GM18499 (cell line): Measurements from ENCODE around the gene EFNA5.
A peak's percentile ranks its signal among the peaks of the same experiment; 100 is the strongest.

Source experiments
- ATAC-seq: cut with Tn5 transposase; IDR thresholded peaks from one replicate; pipeline ENCODE4 v1.9.1; 2021; ENCODE audit warnings: moderate number of reproducible peaks; ENCODE audit not compliant: insufficient read depth, unreplicated experiment

The EFNA5 gene

DNA sequence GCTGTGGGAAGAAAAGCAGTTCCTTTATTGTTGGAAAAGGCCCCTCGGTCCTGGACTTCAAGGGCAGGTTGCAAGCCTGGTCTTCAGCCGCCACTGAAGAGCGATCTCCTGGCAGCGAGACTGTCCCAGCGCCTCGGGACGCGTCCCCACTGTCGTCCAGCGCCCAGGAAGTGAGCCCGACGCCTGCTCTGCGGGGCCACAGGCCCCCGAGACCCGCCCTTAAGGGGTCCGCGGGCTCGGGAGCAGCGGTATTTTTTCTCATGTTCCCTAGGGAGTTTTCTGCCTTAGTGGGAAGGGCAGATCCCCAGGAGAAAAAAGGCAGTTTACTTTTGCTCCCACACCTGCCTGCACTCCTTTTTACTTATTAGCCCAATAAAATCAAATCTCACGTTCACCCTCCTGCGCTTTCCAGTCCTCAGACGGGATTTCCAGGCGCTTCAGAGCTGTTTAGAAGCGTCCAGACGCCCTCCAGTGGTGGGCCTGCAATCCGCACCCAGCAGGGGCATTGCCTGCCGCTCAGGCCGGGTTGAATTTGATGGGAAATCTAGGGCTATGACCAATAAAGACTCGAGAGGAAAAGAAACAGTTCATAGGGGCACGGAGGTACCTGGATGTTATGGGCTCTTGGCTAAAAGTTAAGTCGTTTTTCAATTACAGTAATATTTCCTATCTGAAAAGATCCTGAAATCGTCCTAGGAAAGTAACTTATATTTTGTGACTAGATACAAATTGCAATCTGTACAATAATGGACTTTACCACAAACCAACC is 2.8 kb upstream of the EFNA5 start:
- ATAC-seq = peak; percentile 81

DNA sequence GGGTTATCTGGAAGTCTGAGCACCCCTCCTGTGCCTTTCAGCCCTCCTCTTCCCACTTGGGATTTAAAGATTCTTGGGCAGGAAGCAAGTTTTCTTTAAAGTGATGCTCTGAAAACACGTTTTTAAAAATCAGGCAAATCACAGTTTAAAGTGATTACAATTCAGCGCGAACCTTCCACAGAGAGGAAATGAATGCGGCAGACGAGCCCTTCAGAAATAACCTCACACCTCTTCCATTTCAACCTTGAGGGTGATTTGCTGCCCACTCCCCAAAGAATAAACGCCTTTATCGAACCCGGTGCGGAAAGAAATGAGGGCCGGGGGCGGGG is 2.3 kb upstream of the EFNA5 start:
- no peak for ATAC-seq

DNA sequence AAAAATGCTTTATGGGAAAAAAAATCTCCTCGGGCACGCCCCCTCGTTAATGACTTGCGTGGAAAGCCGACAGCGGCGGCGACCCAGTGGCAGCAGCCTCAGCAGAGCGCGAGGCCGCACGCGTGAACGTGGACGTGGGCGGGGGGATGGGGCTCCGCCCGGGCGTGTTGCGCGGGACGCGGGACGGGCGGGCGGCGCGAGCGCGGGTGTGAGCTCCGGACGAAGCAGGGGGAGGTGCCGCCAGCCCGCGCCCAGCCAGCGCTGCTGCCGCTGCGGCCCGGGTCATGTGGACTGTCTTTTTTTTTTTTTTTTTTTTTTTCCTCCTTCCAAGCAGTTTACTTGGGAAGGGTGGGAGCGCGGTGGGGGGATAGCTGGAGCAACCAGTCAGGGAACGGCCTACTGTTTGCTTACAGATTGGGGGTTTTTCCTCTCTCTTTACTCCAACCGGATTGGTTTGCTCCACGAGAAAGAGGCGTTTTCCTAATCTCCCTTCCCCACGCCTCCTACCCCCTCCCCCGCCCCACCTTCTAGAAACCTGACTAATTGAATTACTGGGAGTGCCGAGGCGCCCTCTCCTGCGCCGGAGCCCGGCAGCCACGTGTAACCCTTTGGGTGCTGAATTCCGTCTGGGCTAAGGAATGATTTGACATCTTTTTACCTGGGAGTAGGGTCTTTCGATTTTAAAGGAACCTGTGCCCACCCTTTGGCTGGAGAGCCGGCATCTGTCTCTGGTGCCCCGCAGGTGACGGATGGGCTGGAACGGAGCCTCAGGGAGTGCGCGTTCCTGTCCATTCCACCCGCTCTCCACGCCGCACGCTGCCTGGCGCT is 1.7 kb upstream of the EFNA5 start:
- no peak for ATAC-seq

DNA sequence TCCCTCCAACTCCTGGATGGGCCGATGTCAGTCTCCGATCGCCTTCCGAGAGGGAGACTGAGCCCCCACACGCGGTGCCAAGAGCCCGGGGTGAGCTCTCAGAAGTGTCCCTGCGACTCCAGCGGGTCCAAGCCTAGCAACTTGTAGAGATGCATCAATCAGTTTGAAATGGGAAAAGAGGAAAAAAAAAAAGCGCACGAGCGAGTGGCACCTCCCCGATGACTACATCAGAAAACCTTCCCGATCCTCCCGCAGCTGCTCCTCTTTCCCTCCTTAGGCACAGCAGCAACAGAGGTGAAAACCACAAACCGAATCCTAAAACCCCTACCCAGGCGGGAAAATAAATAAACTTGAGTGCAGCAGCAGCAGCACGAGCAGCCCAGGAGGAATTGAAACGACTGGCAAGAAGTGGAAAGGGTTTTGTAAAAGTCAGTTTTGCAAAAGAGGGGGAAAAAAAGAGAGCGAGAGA is 1.0 kb upstream of the EFNA5 start:
- ATAC-seq = no peak

DNA sequence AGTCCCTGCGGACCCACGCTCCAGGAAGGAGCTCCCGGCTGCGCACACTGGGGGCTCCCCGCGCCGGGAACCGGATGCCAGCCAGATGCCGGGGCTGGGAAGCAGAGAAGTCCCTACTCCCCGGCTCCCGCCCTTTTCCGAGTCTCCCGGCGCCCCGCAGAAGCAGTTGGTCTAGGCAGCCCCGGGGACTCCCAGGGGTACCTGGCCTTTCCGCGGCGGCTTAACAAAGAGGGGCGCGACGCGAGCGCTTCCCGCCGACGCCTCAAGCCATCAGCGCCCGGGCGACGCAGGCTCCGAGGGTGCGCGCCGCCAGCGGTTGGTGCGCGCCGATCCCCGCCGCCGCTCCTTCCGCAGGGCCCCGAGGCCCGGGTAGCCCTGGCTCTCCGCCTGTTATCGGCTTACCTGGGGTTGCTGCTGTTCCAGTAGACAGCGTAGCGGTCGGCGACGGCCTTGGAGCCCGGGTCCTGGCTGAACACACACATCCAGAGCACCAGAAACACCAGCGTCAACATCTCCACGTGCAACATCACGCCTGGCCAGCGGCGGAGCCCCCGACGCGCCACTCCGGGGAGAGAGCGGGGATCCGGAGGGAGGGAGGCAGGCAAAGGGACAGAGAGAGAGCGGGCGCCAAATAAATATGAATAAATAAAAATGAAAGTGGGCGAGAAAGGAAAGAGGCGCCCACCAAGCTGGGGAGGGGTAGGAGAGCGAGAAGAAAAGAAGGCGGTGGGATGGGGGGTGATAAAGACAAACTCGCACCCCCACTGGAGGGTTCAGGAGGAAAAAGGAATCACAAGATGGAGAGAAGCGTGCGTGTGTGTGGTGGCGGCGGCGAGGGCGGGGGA is 428 bp downstream of the EFNA5 start:
- ATAC-seq = no peak

DNA sequence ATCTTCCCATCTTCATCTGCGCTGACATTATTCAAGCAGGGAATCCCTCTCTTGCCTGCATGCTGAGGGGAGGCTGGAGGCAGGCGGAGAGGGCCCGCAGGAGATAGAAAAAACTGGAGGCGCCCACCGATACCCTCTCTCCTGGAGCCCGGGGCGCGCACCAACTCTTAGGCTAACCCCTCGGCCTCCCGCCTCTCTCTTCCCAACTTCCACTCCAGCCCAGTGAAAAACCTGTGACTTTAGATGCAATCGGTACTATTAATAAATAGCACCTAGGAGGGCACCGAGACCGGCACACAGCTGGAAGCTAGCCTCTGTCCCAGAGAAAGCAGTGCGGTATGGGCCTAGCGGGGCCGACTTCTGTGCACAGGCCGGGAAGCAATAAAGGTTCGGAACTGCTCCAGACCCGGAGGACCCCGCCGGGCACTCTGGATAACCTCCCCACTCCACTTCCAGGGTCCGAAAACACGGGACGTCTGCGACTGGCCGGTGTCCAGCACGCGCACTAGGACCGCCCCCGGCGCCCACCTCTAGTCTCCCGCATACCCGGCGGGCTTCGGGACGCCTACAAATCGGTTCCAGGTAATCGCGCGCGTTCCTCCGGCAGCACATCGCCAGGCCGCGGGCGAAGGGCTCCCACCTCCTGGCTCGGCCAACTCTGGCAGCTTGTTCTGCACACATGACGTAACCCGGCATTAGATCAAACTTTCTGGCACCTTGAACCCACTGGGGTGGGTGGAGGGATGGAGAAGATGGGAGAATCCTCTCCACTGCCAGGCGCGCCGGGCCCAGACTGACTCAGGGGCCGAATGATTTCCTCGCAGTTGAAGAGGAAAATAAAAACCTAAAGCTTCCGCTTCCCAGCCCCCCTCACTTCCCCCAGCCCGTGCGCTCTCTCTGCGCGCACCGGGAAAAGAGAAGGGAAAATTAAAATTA is 1.4 kb downstream of the EFNA5 start:
- no peak for ATAC-seq

DNA sequence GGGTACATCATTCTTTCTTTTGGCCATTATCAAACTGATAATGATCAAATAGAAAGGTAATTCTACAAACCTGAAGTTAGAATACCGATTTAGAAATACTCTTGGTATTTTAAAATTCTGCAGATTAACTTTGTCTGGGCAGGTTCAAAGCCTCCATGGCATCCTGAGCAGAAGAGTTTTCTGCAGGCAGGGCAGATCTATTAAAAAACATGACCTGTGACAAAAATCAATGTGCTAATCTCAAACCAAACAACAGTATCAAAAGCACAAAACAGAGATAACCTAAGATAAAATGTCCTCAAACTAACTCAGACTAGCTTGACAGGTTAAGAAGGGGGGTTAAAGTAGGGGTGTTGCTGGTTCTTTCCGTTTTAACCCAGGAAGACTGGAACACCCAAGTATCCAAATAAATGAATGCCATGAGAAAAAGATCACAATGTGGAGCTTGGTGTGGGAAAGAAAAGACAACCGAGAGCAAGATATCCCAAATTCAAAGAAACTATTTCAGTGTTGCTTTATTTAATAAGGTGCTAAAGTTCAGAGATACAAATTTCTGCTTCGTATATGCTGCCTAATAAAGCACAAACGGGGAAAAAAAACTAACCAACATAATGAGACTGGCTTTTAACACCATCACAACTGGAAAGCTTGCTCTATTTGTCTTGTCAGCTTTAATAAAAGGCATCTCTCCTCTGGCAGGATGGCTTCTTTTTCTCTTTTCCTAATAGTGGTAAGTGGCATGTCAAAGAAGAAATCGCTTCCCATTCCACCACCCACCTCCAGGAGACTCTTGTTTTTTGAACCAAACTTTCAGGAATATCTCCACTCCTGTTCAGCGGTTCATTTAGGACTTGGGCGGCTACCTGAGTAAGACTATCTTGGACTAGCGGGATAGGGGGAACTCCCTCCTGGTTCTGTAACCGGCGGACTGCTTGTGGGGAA is 2.3 kb downstream of the EFNA5 start:
- ATAC-seq = no peak

DNA sequence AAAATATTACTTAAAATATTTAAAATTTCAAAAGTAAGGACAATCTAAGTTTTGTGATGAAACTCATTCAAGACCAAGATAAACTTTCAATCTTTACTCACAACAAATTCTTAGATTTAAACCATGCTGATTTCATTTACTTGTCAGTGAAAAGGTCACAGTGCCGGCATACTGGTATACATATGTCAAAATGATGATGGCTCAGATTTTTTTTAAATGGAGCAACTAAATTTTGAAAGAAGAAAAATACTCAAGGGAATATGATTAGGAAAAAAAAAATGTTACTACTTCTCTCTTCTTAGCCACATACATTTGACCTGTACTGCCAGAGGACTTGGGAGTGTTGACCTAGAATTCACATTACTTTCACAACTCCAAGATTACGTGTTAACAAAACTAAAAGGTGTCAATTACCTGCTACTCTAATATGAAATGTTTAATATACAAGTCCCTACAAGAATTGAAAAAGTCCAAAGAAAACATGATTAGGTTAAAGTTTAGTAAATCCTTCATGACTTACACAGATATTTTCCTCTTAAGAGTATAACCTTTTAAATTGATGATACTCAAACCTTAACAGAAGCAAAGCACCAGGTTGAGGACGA is 4.6 kb downstream of the EFNA5 start:
- ATAC-seq = no peak

DNA sequence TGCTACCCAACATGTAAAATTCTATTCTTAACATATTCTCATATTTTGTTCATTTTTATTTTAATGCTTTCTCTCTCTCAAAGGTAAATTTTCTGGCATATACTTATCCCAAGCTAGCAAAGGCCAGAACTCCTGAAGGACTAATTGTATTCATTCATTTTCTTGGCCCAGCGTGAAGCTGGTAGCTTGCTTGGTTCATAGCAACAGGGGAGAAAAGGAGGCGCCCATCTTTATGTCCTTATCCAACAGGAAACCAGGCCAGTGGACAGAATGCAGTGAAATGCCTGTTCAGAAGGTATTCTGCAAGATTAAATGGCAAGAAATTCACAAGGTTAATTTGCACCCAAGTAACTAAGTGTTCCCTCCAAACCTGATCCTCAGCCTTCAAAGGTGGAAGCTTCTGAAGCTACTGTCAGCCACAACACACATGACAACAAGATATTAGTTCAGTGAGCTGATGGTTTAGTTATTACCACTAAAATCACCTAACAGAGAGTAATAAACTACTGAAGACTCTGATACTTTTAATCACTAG is 5.6 kb downstream of the EFNA5 start:
- ATAC-seq = no peak

DNA sequence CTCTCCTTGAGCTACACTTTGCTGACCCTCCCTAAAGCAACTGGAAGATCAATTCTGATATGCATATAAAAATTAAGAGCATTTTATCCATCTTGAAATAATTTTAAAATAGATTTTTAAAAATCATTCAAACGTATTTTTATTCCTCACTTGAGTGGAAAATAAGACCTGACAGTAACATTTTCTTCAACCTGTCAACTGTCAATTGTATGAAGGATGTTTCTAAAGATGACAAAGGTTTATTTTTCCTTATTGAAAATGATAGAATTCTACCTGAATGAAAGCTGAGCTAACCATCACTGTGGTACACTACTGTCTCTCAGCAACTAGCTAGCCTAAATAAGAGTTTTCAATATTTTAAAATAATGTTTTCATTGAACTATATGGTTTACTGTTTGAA is 7.0 kb downstream of the EFNA5 start:
- no peak for ATAC-seq

DNA sequence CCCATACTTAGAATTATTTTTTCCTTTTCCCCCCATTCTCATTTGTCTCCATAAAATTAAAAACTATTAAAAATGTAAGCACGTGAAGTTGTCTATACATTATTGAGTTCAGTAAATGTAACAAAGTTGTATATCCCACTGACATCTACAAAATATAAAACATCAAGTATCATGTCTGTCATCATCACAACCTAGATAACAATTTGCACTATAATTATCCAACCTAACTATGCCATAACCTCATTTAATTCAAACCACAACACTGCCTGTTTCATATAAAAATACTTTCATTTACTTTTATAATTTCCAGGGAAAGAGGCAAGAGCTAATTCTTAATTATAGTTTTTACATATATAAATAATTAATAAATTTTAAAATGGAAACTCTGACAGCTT is 9.1 kb downstream of the EFNA5 start:
- ATAC-seq = no peak

DNA sequence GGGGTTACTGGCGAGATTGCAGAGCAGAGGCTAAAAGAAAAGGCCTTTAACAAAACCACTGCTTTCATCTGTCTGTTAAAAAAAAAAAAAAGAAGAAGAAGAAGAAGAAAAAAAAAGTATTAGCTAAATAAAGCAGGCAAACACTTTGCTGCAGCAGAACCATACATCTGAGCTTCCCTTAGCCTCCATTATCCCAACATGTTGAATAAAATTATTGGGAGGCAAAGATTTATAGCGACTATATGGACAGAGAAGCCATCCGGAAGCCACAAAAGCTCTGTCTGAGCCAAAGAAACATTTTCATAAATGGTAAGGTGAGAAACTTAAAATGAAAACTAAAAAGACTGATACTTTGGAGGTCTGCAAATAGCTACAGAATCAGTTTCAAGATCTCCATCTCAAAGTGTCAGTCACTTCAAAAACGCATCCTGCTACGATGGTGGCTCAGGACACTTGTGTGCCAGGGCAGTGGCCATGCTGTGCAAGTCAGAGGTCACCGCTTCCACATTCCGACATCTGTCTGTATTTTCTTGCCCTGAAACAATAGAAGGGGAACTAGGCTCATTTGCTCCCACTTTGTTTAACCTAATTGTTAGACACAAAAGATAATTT is 9.6 kb downstream of the EFNA5 start:
- ATAC-seq = no peak

DNA sequence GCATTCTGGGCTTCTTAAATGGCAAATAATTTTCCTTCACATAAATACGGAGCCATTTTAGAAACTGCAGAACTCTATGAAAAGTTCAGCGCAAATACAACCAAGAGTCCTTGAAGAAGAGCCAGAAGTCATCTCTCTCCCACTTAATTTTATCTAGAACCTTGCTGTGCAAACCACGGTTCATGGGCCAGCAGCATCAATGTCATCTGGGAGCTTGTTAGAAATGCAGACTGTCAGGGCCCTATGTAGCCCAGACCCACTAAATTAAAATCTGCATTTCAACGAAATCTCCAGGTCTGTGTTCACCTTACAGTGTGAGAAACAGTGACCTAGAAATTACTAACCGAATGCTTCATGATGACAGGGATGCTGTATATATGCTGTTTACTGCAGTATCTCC is 12.2 kb downstream of the EFNA5 start:
- ATAC-seq = no peak

DNA sequence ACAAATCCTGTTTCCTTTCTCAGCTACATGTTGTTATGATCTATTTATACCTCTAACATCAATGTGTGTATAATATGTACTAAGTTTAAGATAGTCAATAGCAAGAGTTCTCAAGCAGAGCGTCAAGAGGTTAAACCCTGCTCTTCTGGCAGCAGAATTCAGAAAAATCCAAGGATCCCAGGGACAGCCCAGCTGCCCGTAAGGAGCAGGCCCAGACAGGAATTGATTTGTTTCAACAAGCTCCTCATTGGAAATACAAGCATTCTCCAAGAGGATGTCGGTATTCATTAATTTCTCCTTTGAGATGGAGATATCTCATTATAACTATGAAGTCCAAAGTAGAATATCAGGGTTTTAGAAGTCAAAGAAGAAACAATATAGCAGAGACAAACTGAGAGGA is 14.9 kb downstream of the EFNA5 start:
- ATAC-seq = no peak

DNA sequence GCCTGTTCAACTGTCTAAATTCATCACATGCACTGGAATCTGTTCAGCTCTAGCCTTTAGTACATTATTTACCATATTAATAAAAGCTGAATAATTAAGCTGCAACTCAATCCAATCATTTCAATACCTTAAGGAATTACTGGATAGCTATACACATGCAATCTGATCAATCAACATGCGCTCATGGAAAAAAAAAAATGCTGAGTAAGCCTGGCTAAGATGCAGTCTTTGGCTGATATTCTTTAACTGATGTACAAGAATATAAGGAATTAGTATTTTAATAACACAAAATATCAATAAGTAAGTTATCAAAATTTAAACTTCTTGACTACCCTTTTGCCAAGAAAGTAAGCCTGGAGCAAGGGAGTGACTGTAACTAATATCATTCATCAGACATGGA is 15.9 kb downstream of the EFNA5 start:
- ATAC-seq = no peak

DNA sequence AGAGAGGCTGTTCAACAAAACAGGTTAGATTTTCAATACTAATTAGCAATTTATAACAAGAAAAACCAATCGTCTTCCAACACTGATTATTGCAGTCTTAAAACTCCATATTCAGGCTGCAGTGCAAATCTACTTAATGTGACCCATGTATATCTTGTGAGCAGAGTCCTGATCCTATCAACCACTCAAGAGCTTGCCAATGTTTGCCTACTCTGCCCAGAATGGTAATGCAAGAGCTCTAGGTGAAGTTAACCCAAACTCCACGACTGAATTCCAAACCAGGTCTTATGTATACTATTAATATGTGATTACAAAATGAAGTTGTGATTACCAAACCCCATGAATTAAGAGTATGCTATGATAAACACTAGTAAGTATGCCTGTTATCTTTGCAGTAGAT is 17.1 kb downstream of the EFNA5 start:
- no peak for ATAC-seq

DNA sequence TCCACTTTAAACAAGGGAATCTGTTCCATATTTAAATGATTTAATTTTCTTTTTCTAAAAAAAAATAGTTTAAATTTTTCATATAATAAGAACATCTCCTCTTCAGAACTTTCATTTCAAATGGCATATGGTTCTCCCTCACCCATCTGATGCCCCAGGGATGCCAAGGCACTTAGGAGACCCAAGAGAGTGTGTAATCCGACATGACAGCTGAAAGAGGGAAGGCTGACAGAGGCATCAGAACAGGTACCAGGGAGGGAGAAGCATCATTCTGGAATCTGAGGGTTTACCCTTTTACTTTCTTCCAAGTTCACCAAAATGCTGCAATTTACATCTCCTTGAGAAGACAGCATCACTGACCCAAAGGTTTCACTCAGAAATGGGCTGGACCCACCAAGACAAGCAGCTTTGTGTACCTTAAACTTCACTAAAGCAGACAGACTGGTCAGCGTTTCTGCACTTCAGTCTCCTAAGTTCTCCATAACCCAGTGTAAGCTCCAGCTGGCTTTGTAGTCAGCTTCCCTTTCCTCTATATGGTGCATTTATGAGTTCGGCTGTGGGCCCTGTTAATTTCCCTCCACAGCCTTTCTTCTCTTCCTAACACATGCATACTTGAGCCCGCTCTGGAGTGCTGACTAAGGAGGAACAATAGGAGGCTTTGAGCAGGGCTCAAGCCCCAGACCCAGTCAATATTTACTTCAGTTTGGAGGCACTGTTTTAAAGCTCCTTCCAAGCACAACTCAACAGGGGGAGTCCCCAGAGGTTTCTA is 17.7 kb downstream of the EFNA5 start:
- ATAC-seq = no peak
